RKO (cell line): ENCODE measurements around the gene GPR149.

Experiments
- DNase-seq: peaks from one replicate; pipeline ENCODE4 v3.0.0-alpha.2; 2016; ENCODE audit warnings: low spot score

GPR149 gene

DNA sequence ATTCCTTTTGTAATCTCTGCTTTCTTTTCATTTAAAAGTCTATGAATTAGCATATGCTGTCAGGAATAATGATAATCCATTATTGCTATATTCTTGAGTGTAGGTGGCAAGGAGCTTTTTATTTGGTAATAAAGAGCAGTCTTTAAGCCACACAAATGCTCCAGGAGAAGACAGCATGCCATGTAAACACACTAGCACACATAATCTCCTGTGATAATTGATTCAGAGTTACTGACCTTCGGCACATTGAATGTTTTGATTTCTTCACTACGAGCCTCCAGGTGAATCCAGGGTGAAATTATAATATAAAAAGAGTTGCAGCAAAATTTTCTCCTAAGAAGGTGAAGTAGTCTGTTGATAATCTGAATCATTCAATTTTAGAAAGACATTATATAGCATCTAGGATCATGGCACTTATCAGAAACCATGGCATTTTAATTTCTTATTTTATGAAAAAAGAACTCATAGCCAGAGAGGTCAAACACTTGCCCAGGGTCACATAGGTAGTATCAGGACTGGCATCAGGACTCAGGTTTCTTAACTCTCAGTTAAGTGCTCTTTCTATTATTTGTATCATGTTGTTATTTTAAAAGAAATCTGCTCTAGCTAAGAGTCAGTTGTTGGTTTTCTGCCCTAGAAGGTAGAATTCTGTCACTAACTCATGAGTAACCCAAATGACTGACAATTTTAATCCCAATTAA is 84.4 kb downstream of the GPR149 start:
- no peak for DNase-seq

- no peak for DNase-seq
Measured at GRCh38 chr3:154338570-154338969, 91.4 kb downstream of the GPR149 start.

GRCh38 chr3:154338008-154338407 is 92.0 kb downstream of the GPR149 start:
- no peak for DNase-seq

GRCh38 chr3:154334973-154335420 is 95.0 kb downstream of the GPR149 start:
- DNase-seq = peak; percentile 71

- DNase-seq = no peak
Measured at GRCh38 chr3:154327871-154328270, 102.1 kb downstream of the GPR149 start.

DNA sequence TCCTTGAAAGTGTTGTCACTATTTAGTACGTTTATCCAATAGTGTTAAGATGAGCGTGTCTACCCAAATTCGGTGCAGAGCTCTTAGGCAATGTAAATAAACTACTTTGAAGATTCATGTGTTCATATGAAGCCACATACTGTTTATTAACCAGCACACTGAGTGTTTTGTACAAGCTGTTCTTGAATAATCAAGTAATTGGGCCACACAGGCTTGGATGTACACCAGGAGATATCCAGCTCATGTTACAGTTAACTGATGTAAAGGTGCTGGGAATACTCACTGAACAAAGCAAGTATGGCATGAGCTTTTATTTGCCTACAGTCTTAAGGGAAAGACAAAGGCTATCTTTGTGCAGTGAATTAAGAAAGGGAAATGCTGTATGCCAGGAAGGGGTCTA is 105.1 kb downstream of the GPR149 start:
- DNase-seq = no peak

GRCh38 chr3:154323891-154324738 is 105.9 kb downstream of the GPR149 start, which contains the start of gene DHX36:
TSS of gene DHX36 (minus strand) at chr3:154324487. CDS start at chr3:154324416, 71 bp downstream.
- peak; percentile 91 for DNase-seq

GRCh38 chr3:154316974-154317767 is 112.8 kb downstream of the GPR149 start:
- no peak for DNase-seq

- no peak for DNase-seq
Measured at GRCh38 chr3:154314152-154314551, 115.8 kb downstream of the GPR149 start.

DNA sequence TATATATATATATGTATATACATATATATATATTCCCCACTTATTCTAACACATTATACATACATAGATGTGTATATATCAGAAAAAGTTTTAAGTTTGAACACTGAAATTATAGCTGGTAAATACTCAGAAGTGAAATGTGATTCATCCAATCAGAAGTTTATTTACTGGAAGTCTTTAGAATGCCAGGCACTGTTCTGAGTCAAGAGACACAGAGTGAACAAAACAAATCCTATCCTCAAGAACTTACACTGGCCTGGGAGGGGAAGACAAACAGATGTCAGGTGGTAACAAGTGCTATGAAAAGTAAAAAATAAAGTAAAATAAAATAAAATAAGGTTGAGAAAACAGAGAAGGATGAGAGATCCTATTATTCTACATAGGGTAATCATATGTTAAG is 119.2 kb downstream of the GPR149 start:
- DNase-seq = no peak

GRCh38 chr3:154307363-154307762 is 122.6 kb downstream of the GPR149 start:
- no peak for DNase-seq

GRCh38 chr3:154304936-154305335 is 125.1 kb downstream of the GPR149 start:
- DNase-seq = no peak

- no peak for DNase-seq
Measured at GRCh38 chr3:154304116-154304786, 125.7 kb downstream of the GPR149 start.

- DNase-seq = no peak
Measured at GRCh38 chr3:154301561-154301960, 128.4 kb downstream of the GPR149 start.

GRCh38 chr3:154294016-154294415 is 136.0 kb downstream of the GPR149 start:
- DNase-seq = no peak

DNA sequence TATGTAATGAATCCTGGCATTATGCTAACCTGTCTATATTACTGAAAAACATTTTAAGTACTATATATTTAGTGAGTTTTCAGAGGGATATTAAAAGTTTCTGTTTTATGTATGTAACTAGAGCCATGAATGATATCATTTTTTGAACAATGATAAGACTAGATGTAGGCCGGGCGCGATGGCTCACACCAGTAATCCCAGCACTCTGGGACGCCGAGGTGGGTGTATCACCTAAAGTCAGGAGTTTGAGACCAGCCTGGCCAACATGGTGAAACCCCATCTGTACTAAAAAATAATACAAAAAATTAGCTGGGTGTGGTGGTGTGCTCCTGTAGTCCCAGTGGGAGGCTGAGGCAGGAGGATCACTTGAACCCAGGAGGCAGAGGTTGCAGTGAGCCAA is 139.8 kb downstream of the GPR149 start:
- DNase-seq = no peak
